ENCODE measurements around the gene DDX31.

The DDX31 gene

DNA sequence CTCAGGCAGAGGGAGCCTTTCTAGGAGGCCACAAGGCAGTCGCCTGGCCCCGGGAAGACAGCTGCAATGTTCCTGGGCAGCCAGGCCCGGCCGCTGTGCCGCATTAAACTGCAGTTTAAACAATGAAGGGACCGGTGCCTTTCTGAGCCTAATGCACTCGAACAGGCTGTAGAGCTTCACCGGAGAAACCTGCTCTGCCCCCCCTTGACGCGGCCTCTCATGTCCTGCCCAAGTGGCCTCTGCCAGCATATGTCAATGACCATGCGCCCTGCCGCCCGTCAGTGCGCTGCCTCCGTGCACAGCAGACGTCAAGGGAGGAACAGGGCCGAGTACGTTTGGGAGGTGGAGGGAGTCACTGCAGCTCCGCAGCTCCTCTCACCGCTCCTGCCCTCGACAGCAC, 125.8 kb downstream of the DDX31 start:
- DNase-seq: no peak

DNA sequence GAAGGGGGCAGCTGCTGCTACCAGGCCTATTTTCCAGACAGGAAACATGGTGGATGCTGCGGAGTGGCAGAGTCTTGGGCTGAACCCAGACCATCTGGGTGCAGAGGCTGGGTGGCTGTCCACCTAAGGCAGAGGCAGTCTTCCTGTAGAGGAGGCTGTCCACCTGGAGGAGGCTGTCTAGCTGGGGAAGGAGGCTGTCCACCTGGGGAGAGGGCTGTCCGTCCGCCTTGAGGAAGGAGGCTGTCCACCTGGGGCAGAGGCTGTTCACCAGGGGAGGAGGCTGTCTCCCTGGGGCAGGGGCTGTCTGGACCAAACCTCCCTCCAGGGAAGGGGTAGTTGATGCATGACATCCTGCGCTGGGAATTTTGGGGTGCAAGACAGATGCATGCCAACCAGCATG, 126.5 kb downstream of the DDX31 start:
- DNase-seq: no peak

Data from activated CD4-positive, alpha-beta T cell treated with anti-CD3 and anti-CD28 coated beads, Interleukin-10, Interleukin-2, amounts not matched to agents 100 ng/mL and 50 ng/mL, durations not matched to agents 16 hours and 8 hours (primary cell).